NCI-H2196 treated with DMSO at 0.1 percent for 48 hours (cell line): ENCODE measurements around the gene CCDC184.
"Not testable (repeated sequence)": the region's sequence is repeated elsewhere in the genome, so short reads cannot be mapped to it uniquely, and the experiment has no call there.

Source experiments
- DNase-seq: peaks from one replicate; lab custom pipeline; 2025; ENCODE audit not compliant: unreplicated experiment; lab: John Stamatoyannopoulos, UW

Gene CCDC184

GRCh38 chr12:48201516-48201915 is 18.1 kb downstream of the CCDC184 start:
- DNase-seq = no peak

- DNase-seq = no peak
Observed at GRCh38 chr12:48202766-48203165, 19.3 kb downstream of the CCDC184 start.

- DNase-seq = no peak
Observed at GRCh38 chr12:48203192-48203591, 19.7 kb downstream of the CCDC184 start, which contains the start of gene OR10AD1. Gene OR10AD1 (minus strand): TSS chr12:48203292. CDS start chr12:48203292, 0 bp downstream.

- DNase-seq = not testable (repeated sequence)
Observed at GRCh38 chr12:48209495-48209894, 26.1 kb downstream of the CCDC184 start.

GRCh38 chr12:48216785-48217184 is 33.3 kb downstream of the CCDC184 start:
- no peak for DNase-seq

GRCh38 chr12:48219631-48220030 is 36.2 kb downstream of the CCDC184 start:
- no peak for DNase-seq

- DNase-seq = no peak
Observed at GRCh38 chr12:48220701-48221100, 37.3 kb downstream of the CCDC184 start.

GRCh38 chr12:48221645-48222044 is 38.2 kb downstream of the CCDC184 start:
- no peak for DNase-seq

GRCh38 chr12:48224533-48224932 is 41.1 kb downstream of the CCDC184 start:
- DNase-seq = not testable (repeated sequence)

- DNase-seq = not testable (repeated sequence)
Observed at GRCh38 chr12:48231169-48231958, 47.9 kb downstream of the CCDC184 start.
